GM19455 (cell line): Measurements from ENCODE around the gene FDX2.
"Not testable (repeated sequence)": the region's sequence is repeated elsewhere in the genome, so short reads cannot be mapped to it uniquely, and the experiment has no call there.

Experiments used
- ATAC-seq: cut with Tn5 transposase; IDR thresholded peaks from one replicate; pipeline ENCODE4 v1.9.1; 2021; ENCODE audit not compliant: unreplicated experiment

FDX2 gene

DNA sequence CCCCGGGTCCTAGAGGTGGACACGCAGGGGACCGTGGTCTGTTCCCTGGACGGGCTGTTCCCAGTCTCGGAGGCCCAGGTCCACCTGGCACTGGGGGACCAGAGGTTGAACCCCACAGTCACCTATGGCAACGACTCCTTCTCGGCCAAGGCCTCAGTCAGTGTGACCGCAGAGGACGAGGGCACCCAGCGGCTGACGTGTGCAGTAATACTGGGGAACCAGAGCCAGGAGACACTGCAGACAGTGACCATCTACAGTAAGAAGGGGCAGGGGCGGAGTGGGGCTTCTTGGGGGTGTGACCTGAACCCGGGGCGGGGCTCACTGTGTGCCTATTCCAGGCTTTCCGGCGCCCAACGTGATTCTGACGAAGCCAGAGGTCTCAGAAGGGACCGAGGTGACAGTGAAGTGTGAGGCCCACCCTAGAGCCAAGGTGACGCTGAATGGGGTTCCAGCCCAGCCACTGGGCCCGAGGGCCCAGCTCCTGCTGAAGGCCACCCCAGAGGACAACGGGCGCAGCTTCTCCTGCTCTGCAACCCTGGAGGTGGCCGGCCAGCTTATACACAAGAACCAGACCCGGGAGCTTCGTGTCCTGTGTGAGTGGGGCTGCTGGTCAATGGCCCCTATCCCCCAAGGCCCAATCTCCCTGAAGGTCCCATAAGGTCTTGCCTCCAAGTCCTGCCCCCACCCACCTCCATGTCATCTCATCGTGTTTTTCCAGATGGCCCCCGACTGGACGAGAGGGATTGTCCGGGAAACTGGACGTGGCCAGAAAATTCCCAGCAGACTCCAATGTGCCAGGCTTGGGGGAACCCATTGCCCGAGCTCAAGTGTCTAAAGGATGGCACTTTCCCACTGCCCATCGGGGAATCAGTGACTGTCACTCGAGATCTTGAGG lies 31.5 kb downstream of the FDX2 start:
- no peak for ATAC-seq

DNA sequence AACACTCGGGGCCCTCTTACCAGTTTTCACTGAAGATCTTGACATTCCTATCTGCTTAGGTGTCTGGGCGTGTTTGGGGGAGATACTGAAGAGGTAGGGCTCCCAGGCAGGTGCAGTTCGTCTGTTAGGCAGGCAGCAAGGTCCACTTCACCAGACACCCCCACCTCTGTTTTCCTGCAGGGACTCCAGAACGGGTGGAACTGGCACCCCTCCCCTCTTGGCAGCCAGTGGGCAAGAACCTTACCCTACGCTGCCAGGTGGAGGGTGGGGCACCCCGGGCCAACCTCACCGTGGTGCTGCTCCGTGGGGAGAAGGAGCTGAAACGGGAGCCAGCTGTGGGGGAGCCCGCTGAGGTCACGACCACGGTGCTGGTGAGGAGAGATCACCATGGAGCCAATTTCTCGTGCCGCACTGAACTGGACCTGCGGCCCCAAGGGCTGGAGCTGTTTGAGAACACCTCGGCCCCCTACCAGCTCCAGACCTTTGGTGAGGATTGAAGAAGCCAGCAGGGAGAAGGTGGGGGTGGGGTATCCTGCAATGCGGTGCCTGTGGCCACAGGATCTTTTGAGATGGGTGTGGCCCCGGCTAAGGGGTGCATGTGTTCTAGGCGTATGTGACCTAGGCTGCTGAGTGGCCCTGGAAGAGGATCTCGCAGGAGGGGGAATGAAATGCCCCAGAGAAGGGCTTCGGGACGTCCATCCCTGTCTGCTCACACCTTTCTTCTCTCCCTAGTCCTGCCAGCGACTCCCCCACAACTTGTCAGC lies 32.3 kb downstream of the FDX2 start:
- ATAC-seq, result no peak

DNA sequence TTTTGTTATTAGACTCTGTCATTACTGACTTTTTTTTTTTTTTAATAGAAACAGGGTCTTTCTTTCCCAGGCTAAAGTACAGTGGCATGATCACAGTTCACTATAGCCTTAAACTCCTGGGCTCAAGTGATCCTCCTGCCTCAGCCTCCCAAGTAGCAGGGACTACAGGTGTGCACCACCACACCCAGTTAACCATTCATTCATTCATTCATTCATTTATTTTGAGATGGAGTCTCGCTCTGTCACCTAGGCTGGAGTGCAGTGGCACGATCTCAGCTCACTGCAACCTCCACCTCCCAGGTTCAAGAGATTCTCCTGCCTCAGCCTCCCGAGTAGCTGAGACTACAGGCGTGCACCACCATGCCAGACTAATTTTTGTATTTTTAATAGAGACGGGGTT lies 33.8 kb downstream of the FDX2 start:
- ATAC-seq, result not testable (repeated sequence)

DNA sequence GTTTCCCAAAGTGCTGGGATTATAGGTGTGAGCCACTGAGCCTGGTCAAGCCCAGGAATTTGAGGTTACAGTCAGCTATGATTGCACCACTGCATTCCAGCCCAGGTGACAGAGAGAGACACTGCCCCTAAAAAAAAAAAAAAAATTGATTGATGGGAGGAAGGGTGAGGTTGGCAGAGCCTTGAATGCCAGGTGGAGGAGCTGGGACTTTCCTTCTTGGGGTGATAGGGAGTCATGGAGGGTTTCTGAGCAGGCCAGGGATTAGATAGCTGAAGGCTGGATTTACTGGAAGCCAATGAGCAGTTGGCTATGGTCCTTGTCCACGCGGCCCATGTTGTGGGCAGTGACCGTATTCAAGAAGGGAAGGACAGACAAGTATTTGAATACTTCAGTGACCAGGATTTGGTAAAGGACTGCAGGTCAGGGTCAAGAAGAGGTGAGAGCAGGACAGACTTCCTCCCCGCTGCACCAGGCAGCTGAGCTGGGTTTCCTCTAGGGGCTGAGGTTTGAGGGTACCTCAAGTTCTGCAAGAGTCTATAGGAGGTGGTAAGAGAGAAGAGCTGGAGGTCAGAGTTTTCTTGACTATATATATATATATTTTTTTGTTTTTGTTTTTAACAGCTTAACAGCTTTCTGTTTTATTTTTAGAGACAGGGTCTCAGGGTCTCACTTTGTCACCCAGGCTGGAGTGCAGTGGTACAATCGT lies 35.9 kb downstream of the FDX2 start:
- no peak for ATAC-seq

DNA sequence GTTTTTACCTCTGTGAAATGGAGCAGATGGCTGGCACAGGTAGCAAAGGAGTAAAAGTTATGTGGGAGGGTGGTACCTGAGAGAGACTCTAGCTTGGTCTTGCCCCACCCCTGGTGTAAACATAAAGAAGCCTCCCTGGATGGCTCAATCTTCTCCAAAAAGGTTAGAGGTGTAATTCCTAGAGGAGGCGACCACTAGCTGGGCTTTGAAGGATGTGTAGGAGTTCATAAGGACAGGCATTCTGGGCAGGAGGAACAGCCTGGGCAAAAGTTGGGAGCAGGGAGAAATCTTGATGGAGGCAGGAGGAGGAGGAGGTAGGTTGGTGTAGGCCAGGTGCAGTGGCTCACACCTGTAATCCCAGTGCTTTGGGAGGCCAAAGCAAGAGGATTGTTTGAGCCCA lies 36.9 kb downstream of the FDX2 start:
- no peak for ATAC-seq

DNA sequence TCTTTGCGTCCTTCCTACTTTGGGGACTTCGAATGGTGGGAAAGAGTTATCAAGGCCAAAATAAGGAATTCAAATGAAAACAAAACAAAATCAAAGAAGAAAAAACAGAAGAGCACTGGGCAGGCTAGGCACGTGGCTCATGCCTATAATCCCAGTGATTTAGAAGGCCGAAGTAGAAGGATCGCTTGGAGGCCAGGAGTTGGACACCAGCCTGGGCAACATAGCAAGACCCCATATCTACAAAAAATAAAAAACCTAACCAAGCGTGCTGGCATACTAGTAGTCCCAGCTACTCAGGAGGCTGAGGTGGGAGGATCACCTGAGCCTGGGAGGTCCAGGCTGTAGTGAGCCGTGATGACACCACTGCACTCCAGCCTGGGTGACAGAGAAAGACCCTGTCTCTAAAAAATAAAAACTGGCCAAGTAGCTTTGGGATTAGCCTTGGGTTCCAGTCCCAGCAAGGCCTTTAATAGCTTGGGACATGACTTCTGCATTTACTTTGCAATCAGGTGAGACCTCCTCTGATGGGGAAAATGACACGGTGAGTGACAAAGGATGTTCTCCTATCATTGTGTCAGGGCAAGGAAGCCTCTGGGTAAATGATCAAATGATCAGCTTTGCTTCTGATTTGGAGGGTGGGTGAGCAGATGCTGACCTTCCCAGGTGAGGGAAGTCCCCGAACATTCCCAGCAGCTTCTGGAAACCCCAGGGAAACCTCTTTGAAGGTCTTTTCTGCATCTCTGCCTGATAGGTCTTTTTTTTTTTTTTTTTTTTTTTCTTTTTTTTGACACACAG lies 37.8 kb downstream of the FDX2 start:
- ATAC-seq, result no peak

DNA sequence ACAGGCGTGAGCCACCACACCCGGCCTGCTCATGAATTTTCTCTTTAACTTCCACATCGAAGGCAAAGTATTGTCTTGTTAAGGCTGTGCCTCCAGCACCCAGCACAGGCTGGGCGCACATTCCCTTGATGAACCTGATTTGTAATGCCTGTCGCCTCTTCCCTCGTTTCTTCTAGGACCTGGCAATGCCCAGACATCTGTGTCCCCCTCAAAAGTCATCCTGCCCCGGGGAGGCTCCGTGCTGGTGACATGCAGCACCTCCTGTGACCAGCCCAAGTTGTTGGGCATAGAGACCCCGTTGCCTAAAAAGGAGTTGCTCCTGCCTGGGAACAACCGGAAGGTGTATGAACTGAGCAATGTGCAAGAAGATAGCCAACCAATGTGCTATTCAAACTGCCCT lies 41.2 kb downstream of the FDX2 start:
- no peak for ATAC-seq

DNA sequence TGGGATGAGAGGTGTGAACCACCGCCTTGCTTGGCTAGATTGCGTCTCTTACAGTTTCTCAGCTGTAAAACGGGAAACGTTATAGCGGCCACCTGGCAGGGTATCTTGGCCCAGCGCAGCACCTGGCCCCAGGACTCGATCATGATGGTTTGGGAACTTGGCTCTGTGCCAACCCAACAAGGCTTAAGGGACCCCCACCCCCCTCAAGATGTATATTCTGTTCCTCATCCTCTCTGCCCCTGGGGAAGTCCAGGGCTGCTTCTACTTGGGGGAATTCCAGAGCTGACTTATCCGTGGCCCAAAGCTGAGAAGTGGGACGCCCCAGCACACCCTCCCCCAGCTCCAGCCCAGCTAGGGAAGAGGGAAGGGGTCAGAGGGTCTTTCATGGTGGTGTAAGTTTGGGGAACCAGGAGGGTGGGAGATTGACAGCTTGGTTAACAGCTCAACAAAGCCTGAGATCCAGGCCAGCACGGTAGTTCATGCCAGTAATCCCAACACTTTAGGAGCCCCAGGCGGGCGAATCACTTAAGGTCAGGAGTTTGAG lies 44.2 kb downstream of the FDX2 start:
- ATAC-seq, result peak; percentile 19

DNA sequence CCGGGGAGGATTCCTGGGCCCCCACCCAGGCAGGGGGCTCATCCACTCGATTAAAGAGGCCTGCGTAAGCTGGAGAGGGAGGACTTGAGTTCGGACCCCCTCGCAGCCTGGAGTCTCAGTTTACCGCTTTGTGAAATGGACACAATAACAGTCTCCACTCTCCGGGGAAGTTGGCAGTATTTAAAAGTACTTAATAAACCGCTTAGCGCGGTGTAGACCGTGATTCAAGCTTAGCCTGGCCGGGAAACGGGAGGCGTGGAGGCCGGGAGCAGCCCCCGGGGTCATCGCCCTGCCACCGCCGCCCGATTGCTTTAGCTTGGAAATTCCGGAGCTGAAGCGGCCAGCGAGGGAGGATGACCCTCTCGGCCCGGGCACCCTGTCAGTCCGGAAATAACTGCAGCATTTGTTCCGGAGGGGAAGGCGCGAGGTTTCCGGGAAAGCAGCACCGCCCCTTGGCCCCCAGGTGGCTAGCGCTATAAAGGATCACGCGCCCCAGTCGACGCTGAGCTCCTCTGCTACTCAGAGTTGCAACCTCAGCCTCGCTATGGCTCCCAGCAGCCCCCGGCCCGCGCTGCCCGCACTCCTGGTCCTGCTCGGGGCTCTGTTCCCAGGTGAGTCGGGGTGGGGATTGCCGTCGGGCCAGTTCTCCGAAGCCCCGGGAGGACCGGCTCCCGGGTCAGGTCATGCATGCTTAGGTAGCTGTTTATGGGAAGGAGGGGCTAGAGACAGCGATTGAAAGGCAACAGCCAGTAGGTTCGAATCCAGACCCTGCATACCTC lies 45.0 kb downstream of the FDX2 start, which contains the start of gene ICAM1:
Gene ICAM1, plus strand, starts transcription at position 505 of the 779 bp plus-strand sequence. Its CDS starts 40 bp downstream, at position 545.
- ATAC-seq, result peak; percentile 50

DNA sequence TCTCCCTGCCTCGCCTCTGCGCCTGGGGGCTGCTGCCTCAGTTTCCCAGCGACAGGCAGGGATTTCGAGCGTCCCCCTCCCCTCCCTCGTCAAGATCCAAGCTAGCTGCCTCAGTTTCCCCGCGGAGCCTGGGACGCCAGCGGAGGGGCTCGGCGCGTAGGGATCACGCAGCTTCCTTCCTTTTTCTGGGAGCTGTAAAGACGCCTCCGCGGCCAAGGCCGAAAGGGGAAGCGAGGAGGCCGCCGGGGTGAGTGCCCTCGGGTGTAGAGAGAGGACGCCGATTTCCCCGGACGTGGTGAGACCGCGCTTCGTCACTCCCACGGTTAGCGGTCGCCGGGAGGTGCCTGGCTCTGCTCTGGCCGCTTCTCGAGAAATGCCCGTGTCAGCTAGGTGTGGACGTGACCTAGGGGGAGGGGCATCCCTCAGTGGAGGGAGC lies 45.6 kb downstream of the FDX2 start:
- no peak for ATAC-seq

DNA sequence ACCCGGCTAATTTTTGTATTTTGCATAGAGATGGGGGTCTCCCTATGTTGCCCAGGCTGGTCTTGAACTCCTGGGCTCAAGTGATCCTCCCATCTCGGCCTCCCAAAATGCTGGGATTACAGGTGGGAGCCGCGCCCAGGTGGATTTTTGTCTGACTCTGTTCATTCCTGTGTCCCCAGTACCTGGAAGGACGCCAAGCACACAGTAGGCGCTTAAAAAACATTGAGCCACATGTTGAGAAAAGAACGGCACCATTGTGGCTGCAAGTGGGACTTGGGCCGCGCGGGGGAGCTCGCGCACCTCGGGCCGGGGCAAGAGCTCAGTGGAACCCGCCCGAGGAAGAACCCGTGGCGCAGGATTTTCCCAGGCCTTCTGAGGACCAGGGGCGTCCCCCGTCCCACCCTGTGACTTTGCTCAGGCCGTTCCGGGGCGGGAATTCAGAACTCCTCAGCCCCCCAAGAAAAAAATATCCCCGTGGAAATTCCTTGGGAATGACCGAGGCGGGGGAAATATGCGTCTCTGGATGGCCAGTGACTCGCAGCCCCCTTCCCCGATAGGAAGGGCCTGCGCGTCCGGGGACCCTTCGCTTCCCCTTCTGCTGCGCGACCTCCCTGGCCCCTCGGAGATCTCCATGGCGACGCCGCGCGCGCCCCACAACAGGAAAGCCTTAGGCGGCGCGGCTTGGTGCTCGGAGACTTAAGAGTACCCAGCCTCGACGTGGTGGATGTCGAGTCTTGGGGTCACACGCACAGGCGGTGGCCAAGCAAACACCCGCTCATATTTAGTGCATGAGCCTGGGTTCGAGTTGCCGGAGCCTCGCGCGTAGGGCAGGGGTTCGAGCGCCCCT lies 46.3 kb downstream of the FDX2 start:
- ATAC-seq, result peak; percentile 34

DNA sequence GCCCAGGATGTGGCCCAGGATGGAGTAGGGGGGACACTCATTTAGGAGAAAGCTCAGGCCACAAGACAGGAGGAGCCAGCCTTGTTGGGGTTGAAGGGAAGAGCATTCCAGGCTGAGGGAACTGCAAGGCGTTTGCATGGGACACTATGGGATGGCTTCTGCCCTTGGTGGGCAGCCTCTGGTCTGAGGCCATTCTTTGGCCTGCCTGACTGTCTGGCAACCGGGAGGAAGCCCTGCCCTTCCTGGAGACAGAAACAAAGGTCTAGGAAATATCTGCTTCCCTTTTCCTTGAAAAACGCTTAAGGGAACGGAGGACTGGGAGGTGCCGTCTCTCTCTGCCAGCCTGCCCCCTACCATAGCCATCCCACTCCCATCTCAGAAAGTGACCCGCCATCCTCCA lies 47.7 kb downstream of the FDX2 start:
- no peak for ATAC-seq

DNA sequence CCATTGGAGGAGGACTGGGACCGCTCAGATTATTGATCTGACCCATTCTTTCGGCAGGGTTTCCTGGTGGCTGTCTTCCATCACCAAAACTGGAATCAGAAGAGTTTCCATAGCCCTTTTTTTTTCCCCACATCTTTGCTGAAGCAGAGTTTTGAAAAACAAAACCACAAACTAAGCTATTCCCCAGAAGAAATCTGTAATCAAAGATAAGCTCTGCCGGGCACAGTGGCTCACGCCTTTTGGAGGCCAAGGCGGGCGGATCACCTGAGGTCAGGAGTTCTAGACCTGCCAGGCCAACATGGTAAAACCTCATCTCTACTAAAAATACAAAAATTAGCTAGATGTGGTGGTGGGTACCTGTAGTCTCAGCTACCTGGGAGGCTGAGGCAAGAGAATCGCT lies 49.1 kb downstream of the FDX2 start:
- no peak for ATAC-seq

DNA sequence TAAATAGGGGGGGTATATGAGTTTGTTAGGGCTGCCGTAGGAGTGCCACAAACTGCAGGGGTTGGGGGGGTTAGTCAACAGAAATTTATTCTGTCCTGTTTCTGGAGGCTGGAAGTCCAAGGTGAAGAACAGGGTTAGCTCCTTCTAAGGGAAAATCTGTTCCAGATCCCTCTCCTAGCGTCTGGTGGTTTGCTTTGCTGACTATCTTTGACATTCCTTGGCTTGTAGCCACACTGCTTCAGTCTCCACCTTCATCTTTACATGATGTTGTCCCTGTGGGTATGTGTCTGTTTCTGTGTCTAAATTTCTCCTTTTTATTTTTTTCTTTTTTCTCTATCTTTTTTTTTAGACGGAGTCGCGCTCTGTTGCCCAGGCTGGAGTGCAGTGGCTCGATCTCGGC lies 53.0 kb downstream of the FDX2 start:
- no peak for ATAC-seq

DNA sequence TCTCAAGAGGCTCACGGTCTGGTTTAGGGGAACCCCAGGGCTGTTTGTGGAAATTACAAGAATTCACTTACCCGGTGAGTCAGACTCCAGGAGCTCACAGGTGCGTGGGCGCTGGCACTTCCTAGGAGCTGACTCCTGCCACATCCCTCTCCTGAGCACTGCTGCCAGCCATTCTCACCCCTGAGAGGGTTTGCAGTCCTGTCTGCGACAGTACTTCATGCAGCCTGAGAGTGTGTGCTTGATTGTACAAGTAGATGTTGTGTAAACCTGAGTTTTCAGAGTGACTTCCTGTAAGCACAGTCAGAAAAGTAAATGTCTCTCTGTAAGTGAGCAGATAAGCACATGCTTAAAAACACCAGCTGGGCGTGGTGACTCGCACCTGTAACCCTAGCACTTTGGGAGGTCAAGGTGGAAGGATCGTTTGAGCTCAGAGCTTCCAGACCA lies 55.7 kb downstream of the FDX2 start:
- no peak for ATAC-seq
